ENCODE results near the gene C16orf86.

C16orf86 gene

DNA sequence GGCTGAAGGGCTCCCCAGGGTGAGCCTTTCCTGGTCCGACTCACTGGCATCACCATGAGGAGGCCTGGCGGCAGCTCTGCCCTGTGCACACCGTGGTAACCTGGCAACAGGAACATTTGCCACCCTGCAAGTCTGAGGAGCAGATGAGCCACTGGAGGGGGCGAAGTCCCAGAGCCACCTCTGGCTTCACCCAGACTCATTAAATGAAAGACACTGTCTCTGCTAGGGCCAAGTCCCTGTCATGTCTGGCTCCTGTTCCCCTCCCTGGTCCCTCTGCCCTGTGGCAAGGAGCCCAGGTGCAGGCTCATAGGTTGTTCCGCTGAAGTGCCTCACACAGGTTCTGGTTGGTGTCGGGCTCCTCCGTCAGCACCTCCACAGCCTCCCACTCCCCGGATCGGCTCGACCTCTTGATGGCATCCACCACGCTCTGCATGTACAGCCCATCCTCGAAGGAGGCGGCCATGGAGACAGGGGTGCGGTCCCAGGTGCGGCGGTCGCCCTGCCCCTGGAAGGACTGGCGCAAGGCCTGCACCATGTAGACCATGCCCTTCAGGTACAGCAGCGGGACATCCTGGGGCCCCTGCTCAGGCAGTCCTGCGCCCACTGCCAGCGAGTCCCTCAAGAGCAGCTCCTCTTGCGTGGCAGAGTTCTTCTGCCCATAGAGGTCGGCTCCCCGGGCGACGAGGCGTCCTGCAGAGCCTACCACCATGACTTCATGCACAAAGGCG, 8.4 kb downstream of the C16orf86 start:
- H3K9me3 ChIP-seq (ENCODE audit: control insufficient read depth, low read length) = no peaks in the 10 kb centered on the region
- no peaks in the 10 kb centered on the region for H3K27me3 ChIP-seq (replicated peaks; ENCODE audit: control insufficient read depth, insufficient read depth, low read length, poor library complexity, severe bottlenecking)
- no peak overlapping the region for H3K27ac ChIP-seq (ENCODE audit: insufficient read depth, low read length, poor library complexity, severe bottlenecking)
- DNase-seq = no peak
- H3K4me1 ChIP-seq (ENCODE audit: control insufficient read depth, insufficient read depth, low read length, poor library complexity, severe bottlenecking) = no peaks in the 10 kb centered on the region
- H3K36me3 ChIP-seq (ENCODE audit: control insufficient read depth, insufficient read depth, low read length) = no peaks in the 10 kb centered on the region
- H3K4me3 ChIP-seq (ENCODE audit: insufficient read depth, low read depth, low read length, poor library complexity, severe bottlenecking) = no peak overlapping the region

DNA sequence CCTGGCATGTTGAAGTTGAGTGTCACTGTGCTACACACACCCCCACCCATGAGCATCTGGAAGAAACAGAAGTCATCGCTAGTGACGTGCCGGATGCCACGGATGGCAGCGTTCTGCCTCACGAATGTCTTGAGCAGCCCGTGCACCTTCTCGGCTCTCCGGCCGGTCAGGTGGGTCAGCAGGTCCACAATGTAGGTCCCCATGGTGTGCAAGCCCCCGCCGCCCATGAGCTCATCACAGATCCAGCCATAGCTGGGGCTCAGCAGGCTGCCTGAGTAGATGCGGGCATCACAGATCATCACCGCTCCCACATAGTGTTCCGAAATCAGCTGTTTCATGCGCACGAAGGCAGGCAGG, 8.9 kb downstream of the C16orf86 start:
- Histone ChIP-seq H3K9me3 (ENCODE audit: control insufficient read depth, low read length) (no peaks in the 10 kb centered on the region), H3K27me3 (replicated peaks; ENCODE audit: control insufficient read depth, insufficient read depth, low read length, poor library complexity, severe bottlenecking) (no peaks in the 10 kb centered on the region), H3K27ac (ENCODE audit: insufficient read depth, low read length, poor library complexity, severe bottlenecking) (no peak overlapping the region), H3K36me3 (ENCODE audit: control insufficient read depth, insufficient read depth, low read length) (no peaks in the 10 kb centered on the region), H3K4me1 (ENCODE audit: control insufficient read depth, insufficient read depth, low read length, poor library complexity, severe bottlenecking) (no peaks in the 10 kb centered on the region), H3K4me3 (ENCODE audit: insufficient read depth, low read depth, low read length, poor library complexity, severe bottlenecking) (no peak overlapping the region)
- DNase-seq = no peak

DNA sequence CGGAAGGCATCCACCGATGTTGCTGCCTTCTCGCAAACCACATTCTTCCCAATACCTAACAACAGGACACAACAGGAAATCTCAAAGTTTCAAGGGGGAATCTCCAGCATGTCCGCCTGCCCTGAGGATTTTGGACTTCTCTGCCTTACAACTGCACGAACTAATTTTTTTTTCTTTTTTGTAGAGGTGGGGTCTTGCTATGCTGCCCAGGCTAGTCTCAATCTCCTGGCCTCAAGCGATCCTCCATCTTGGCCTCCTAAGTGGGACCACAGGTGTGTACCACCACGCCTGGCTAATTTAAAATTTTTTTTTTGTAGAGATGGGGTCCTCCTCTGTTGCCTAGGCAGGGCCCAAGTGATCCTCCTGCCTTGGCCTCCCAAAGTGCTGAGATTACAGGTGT, 9.4 kb downstream of the C16orf86 start:
- Histone ChIP-seq H3K9me3 (ENCODE audit: control insufficient read depth, low read length) (no peaks in the 10 kb centered on the region), H3K4me1 (ENCODE audit: control insufficient read depth, insufficient read depth, low read length, poor library complexity, severe bottlenecking) (no peaks in the 10 kb centered on the region), H3K27me3 (replicated peaks; ENCODE audit: control insufficient read depth, insufficient read depth, low read length, poor library complexity, severe bottlenecking) (no peaks in the 10 kb centered on the region), H3K4me3 (ENCODE audit: insufficient read depth, low read depth, low read length, poor library complexity, severe bottlenecking) (no peak overlapping the region), H3K36me3 (ENCODE audit: control insufficient read depth, insufficient read depth, low read length) (no peaks in the 10 kb centered on the region), H3K27ac (ENCODE audit: insufficient read depth, low read length, poor library complexity, severe bottlenecking) (no peak overlapping the region)
- DNase-seq = no peak

DNA sequence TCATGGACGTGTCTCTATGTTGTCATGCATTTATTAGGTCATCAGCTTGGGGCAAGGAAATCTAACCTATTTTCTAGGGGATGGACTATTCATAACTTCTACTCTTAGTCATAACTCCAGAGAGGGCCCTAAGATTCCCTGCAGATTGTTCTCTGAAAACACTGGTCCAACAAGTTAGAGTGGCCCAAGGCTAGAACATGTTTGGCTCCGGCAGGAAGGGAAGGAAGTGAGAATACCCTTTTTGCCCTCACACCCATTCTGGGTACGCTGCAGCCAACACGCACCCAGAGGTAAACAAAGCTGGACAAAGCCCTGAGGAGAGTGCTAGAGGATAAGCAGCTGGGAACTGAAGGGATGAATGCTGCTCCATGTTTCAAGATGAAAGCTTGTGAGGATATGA, 9.9 kb downstream of the C16orf86 start:
- Histone ChIP-seq H3K27ac (ENCODE audit: insufficient read depth, low read length, poor library complexity, severe bottlenecking) (no peak overlapping the region), H3K4me3 (ENCODE audit: insufficient read depth, low read depth, low read length, poor library complexity, severe bottlenecking) (no peak overlapping the region), H3K9me3 (ENCODE audit: control insufficient read depth, low read length) (no peaks in the 10 kb centered on the region), H3K4me1 (ENCODE audit: control insufficient read depth, insufficient read depth, low read length, poor library complexity, severe bottlenecking) (no peaks in the 10 kb centered on the region), H3K27me3 (replicated peaks; ENCODE audit: control insufficient read depth, insufficient read depth, low read length, poor library complexity, severe bottlenecking) (no peaks in the 10 kb centered on the region), H3K36me3 (ENCODE audit: control insufficient read depth, insufficient read depth, low read length) (no peaks in the 10 kb centered on the region)
- no peak for DNase-seq

DNA sequence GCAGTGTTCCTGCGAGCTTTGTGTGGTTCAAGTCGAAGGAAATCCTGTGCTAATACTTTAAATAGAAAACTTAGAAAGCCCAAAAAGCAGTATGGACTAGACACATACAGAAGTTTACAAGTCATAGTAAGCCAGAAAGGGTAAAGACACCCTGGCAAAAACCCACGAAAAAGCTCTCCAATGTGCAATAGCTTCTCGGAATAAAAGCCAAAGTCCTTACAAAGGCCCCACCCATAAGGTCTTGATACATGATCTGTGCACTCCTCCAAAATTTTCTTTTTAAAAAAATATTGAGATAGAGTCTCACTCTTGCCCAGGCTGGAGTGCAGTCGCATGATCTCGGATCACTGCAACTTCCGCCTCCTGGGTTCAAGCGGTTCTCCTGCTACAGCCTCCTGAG, 10.3 kb downstream of the C16orf86 start:
- DNase-seq = no peak
- Histone ChIP-seq H3K27ac (ENCODE audit: insufficient read depth, low read length, poor library complexity, severe bottlenecking) (no peak overlapping the region), H3K9me3 (ENCODE audit: control insufficient read depth, low read length) (no peaks in the 10 kb centered on the region), H3K36me3 (ENCODE audit: control insufficient read depth, insufficient read depth, low read length) (no peaks in the 10 kb centered on the region), H3K27me3 (replicated peaks; ENCODE audit: control insufficient read depth, insufficient read depth, low read length, poor library complexity, severe bottlenecking) (no peaks in the 10 kb centered on the region), H3K4me1 (ENCODE audit: control insufficient read depth, insufficient read depth, low read length, poor library complexity, severe bottlenecking) (no peaks in the 10 kb centered on the region), H3K4me3 (ENCODE audit: insufficient read depth, low read depth, low read length, poor library complexity, severe bottlenecking) (no peak overlapping the region)

DNA sequence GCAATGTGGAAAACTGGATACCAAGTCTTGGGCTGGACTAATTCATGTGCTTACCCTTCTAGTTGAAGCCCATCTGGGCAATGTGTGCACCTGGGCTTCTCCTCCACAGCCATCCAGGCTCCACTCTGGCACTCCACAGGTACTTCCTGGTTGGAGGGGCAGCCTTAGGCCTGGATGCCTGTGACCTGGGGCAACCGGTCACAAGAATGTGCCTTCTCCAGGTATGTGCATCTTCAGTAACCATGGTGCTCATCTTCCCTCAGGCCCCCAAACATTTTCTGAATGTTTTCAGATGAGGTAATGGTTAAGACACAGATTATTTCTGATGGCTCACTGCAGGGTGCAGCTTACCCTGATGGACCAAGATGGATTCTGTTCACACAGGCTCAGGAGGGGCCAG, 11.1 kb downstream of the C16orf86 start:
- Histone ChIP-seq H3K27me3 (replicated peaks; ENCODE audit: control insufficient read depth, insufficient read depth, low read length, poor library complexity, severe bottlenecking) (no peaks in the 10 kb centered on the region), H3K4me3 (ENCODE audit: insufficient read depth, low read depth, low read length, poor library complexity, severe bottlenecking) (no peak overlapping the region), H3K4me1 (ENCODE audit: control insufficient read depth, insufficient read depth, low read length, poor library complexity, severe bottlenecking) (no peaks in the 10 kb centered on the region), H3K27ac (ENCODE audit: insufficient read depth, low read length, poor library complexity, severe bottlenecking) (no peak overlapping the region), H3K9me3 (ENCODE audit: control insufficient read depth, low read length) (no peaks in the 10 kb centered on the region), H3K36me3 (ENCODE audit: control insufficient read depth, insufficient read depth, low read length) (no peaks in the 10 kb centered on the region)
- DNase-seq = no peak

DNA sequence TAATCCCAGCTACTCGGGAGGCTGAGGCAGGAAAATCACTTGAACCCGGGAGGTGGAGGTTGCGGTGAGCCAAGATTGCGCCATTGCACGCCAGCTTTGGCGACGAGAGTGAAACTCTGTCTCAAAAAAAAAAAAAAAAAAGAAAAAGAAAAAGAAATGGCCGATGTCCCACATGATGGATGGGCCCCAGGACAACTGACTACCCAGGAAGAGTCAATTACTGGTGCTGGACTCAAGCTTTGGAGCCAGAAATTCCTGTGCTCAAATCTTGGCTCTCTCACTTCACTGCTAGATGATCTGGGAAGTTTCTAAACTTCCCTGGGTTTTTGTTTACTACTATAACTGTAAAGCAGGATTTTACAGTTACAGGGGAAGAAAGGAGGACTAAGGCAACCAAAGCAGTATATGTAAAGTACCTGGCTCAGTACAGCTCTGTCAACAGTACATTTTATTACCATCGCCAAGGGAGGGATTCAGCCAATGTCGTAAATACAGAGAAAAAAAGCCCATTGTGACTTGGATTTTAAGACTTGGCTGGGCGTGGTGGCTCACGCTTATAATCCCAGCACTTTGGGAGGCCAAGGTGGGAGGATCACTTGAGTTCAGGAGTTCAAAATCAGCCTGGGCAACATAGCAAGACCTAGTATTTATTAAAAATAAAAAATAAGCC, 11.9 kb downstream of the C16orf86 start:
- H3K27me3 ChIP-seq (replicated peaks; ENCODE audit: control insufficient read depth, insufficient read depth, low read length, poor library complexity, severe bottlenecking) = no peaks in the 10 kb centered on the region
- no peaks in the 10 kb centered on the region for H3K36me3 ChIP-seq (ENCODE audit: control insufficient read depth, insufficient read depth, low read length)

DNA sequence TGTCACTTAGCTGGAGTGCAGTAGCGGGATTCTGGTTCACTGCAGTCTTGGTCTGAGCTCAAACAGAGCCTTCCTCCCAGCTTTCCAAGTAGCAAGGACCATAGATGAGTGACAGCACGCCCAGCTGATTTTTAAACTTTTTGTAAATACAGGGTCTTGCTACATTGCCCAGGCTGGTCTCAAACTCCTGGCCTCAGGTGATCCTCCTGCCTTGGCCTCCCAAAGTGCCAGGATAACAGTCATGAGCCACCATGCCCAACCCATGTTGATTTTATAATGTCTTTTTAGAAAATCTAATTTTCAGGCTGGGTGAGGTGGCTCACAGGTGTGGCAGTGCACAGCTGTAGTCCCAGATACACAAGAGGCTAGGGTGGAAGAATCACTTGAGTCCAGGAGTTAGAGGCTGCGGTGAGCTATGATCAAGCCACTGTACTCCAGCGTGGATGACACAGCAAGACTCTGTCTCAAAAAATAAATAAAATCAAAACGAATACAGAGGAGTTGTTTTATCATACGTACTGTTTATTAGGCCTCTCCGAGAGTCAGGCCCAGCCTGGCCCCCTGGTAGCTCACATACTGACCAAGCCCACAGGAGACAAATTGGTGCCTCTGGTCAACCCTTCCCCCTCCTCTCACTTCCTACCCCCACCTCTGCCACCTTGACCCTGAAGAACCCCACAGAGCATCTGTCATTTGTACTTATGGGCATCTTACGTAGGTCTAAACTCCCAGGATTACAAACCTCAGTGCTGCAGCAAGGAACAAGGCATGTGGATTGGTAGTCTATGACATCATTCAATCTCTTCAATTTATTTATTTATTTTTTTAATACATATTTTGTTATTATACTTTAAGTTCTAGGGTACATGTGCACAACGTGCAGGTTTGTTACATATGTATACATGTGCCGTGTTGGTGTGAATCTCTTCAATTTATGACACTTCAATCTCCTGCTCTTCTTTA, 13.6 kb downstream of the C16orf86 start:
- H3K36me3 ChIP-seq (ENCODE audit: control insufficient read depth, insufficient read depth, low read length) = no peaks in the 10 kb centered on the region
- H3K27ac ChIP-seq (ENCODE audit: insufficient read depth, low read length, poor library complexity, severe bottlenecking) = no peak overlapping the region
- no peaks in the 10 kb centered on the region for H3K9me3 ChIP-seq (ENCODE audit: control insufficient read depth, low read length)
- H3K4me1 ChIP-seq (ENCODE audit: control insufficient read depth, insufficient read depth, low read length, poor library complexity, severe bottlenecking) = peaks cover 3% of the 10 kb centered on the region
- H3K27me3 ChIP-seq (replicated peaks; ENCODE audit: control insufficient read depth, insufficient read depth, low read length, poor library complexity, severe bottlenecking) = no peaks in the 10 kb centered on the region
- DNase-seq = no peak
- no peak overlapping the region for H3K4me3 ChIP-seq (ENCODE audit: insufficient read depth, low read depth, low read length, poor library complexity, severe bottlenecking)

More for the DNA sequence above, 11.9 kb downstream of the C16orf86 start:
- no peak overlapping the region for H3K27ac ChIP-seq (ENCODE audit: insufficient read depth, low read length, poor library complexity, severe bottlenecking)
- H3K4me3 ChIP-seq (ENCODE audit: insufficient read depth, low read depth, low read length, poor library complexity, severe bottlenecking) = no peak overlapping the region
- no peaks in the 10 kb centered on the region for H3K9me3 ChIP-seq (ENCODE audit: control insufficient read depth, low read length)
- DNase-seq = no peak
- H3K4me1 ChIP-seq (ENCODE audit: control insufficient read depth, insufficient read depth, low read length, poor library complexity, severe bottlenecking) = no peaks in the 10 kb centered on the region

DNA sequence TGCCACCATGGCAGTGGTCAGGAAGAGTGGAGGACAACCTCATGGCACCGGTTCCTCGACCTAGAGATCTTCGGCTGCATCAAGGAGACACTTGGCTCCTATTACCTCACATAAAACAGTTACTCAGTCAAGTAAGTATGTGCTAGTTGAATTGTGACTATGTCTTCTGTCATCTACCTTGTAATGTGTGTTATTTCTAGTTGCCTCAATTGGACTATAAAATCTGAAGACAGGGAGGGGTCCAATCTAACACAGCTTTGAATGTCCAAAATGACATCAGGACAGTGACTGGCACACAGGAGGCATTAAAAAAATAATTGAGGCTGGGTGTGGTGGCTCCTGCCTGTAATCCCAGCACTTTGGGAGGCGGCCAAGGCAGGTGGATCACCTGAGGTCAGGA, 17.2 kb downstream of the C16orf86 start:
- DNase-seq = no peak
- Histone ChIP-seq H3K27me3 (replicated peaks; ENCODE audit: control insufficient read depth, insufficient read depth, low read length, poor library complexity, severe bottlenecking) (no peaks in the 10 kb centered on the region), H3K9me3 (ENCODE audit: control insufficient read depth, low read length) (no peaks in the 10 kb centered on the region), H3K36me3 (ENCODE audit: control insufficient read depth, insufficient read depth, low read length) (no peaks in the 10 kb centered on the region), H3K4me1 (ENCODE audit: control insufficient read depth, insufficient read depth, low read length, poor library complexity, severe bottlenecking) (peaks cover 10% of the 10 kb centered on the region), H3K27ac (ENCODE audit: insufficient read depth, low read length, poor library complexity, severe bottlenecking) (no peak overlapping the region), H3K4me3 (ENCODE audit: insufficient read depth, low read depth, low read length, poor library complexity, severe bottlenecking) (no peak overlapping the region)

All from effector memory CD4-positive, alpha-beta T cell (primary cell).